Hematopoietic multipotent progenitor cell treated with erythropoietin and hydrocortisone succinate and interleukin-3 and kit ligand, for 4 days (in vitro differentiated cells): ENCODE data around the gene HNRNPA1.
"Not testable (repeated sequence)": the region's sequence is repeated elsewhere in the genome, so short reads cannot be mapped to it uniquely, and the experiment has no call there.

ENCODE experiments used
- DNase-seq: peaks from one replicate; pipeline ENCODE4 v3.0.0-alpha.2; 2015

The HNRNPA1 gene

GRCh38 chr12:54280468-54281260 lies at the start of gene HNRNPA1:
HNRNPA1 (plus strand) TSS chr12:54280726; CDS start chr12:54280808, 82 bp downstream.
- DNase-seq = peak; percentile 100

- not testable (repeated sequence) for DNase-seq
Observed at GRCh38 chr12:54231269-54231668, 49.3 kb upstream of the HNRNPA1 start.

- no peak for DNase-seq
Observed at GRCh38 chr12:54232790-54233189, 47.7 kb upstream of the HNRNPA1 start.

GRCh38 chr12:54238531-54238930 lies 42.0 kb upstream of the HNRNPA1 start:
- no peak for DNase-seq

- DNase-seq = no peak
Observed at GRCh38 chr12:54239620-54240019, 40.9 kb upstream of the HNRNPA1 start.

- DNase-seq = no peak
Observed at GRCh38 chr12:54240129-54240528, 40.4 kb upstream of the HNRNPA1 start.

- DNase-seq = no peak
Observed at GRCh38 chr12:54240971-54241588, 39.4 kb upstream of the HNRNPA1 start.

- DNase-seq = no peak
Observed at GRCh38 chr12:54246011-54246641, 34.4 kb upstream of the HNRNPA1 start.

- DNase-seq = no peak
Observed at GRCh38 chr12:54249489-54249888, 31.0 kb upstream of the HNRNPA1 start.

GRCh38 chr12:54251667-54252284 lies 28.8 kb upstream of the HNRNPA1 start:
- DNase-seq = peak; percentile 84

GRCh38 chr12:54253240-54253639 lies 27.3 kb upstream of the HNRNPA1 start:
- DNase-seq = no peak

GRCh38 chr12:54257332-54257731 lies 23.2 kb upstream of the HNRNPA1 start:
- DNase-seq = no peak

GRCh38 chr12:54258201-54258681 lies 22.3 kb upstream of the HNRNPA1 start:
- no peak for DNase-seq

GRCh38 chr12:54259194-54260011 lies 21.1 kb upstream of the HNRNPA1 start:
- peak; percentile 91 for DNase-seq

GRCh38 chr12:54261815-54262402 lies 18.6 kb upstream of the HNRNPA1 start:
- DNase-seq = peak; percentile 63

GRCh38 chr12:54262403-54262925 lies 18.1 kb upstream of the HNRNPA1 start:
- DNase-seq = peak; percentile 65

- no peak for DNase-seq
Observed at GRCh38 chr12:54265364-54265812, 15.1 kb upstream of the HNRNPA1 start.

- no peak for DNase-seq
Observed at GRCh38 chr12:54266852-54267251, 13.7 kb upstream of the HNRNPA1 start.

- no peak for DNase-seq
Observed at GRCh38 chr12:54270345-54270744, 10.2 kb upstream of the HNRNPA1 start.

- DNase-seq = no peak
Observed at GRCh38 chr12:54272214-54272613, 8.3 kb upstream of the HNRNPA1 start.

- no peak for DNase-seq
Observed at GRCh38 chr12:54273981-54274380, 6.5 kb upstream of the HNRNPA1 start.

- DNase-seq = no peak
Observed at GRCh38 chr12:54276368-54276767, 4.2 kb upstream of the HNRNPA1 start.
